OCI-LY1 (cell line): ENCODE results near the gene PLXNB3.
"Not testable (repeated sequence)": the region's sequence is repeated elsewhere in the genome, so short reads cannot be mapped to it uniquely, and the experiment has no call there.

Experiments used
- H2AFZ ChIP-seq: fragments of 200-600 bp; sonication (generic), shearing (Covaris generic); 2 replicates; pipeline ENCODE4 v1.6.0; 2014; ENCODE audit warnings: antibody characterized with exemption, mild to moderate bottlenecking, low read length
- H3F3A ChIP-seq: fragments of 200-600 bp; sonication (generic), shearing (Covaris generic); 2 replicates; pipeline ENCODE4 v1.6.0; 2014; ENCODE audit warnings: mild to moderate bottlenecking, antibody characterized with exemption, low read length, moderate library complexity; ENCODE audit not compliant: insufficient read depth
- H3K27ac ChIP-seq: fragments of 200-600 bp; sonication (generic); 2 replicates; pipeline ENCODE4 v1.5.1; 2014; ENCODE audit warnings: low read length, mixed run types, mild to moderate bottlenecking, low read depth; ENCODE audit not compliant: poor library complexity, severe bottlenecking
- H3K27me3 ChIP-seq: fragments of 200-600 bp; sonication (generic); 2 replicates; pipeline ENCODE4 v1.6.0; 2014; ENCODE audit warnings: antibody characterized with exemption, mild to moderate bottlenecking, low read length, moderate library complexity; ENCODE audit not compliant: insufficient read depth
- H3K36me3 ChIP-seq: fragments of 200-600 bp; sonication (generic); 2 replicates; pipeline ENCODE4 v1.6.1; 2014; ENCODE audit warnings: mild to moderate bottlenecking, antibody characterized with exemption, low read length, moderate library complexity, mixed read lengths; ENCODE audit not compliant: insufficient read depth
- H3K4me1 ChIP-seq: fragments of 200-600 bp; sonication (generic); 2 replicates; pipeline ENCODE4 v1.5.1; 2014; ENCODE audit warnings: mild to moderate bottlenecking, low read length, moderate library complexity; ENCODE audit not compliant: insufficient read depth, severe bottlenecking
- H3K4me2 ChIP-seq: fragments of 200-600 bp; sonication (generic), shearing (Covaris generic); 2 replicates; pipeline ENCODE4 v1.6.1; 2014; ENCODE audit warnings: low read length
- H3K4me3 ChIP-seq: fragments of 200-600 bp; sonication (generic); 2 replicates; pipeline ENCODE4 v1.5.1; 2014; ENCODE audit warnings: low read length, low read depth, mild to moderate bottlenecking, mixed read lengths; ENCODE audit not compliant: poor library complexity, severe bottlenecking
- H3K79me2 ChIP-seq: fragments of 200-600 bp; shearing (Covaris generic); 2 replicates; pipeline ENCODE4 v1.6.1; 2016; ENCODE audit warnings: mixed run types, low read length, mixed read lengths; ENCODE audit not compliant: insufficient read depth
- H3K9ac ChIP-seq: fragments of 200-600 bp; sonication (generic), shearing (Covaris generic); 2 replicates; pipeline ENCODE4 v1.6.1; 2014; ENCODE audit warnings: mild to moderate bottlenecking, low read length, mixed read lengths
- H3K9me2 ChIP-seq: fragments of 200-600 bp; sonication (generic), shearing (Covaris generic); 2 replicates; pipeline ENCODE4 v1.6.1; 2014; ENCODE audit warnings: low read depth, mild to moderate bottlenecking, low read length, mixed read lengths
- H3K9me3 ChIP-seq: fragments of 200-600 bp; shearing (Covaris generic); 2 replicates; pipeline ENCODE4 v1.6.1; 2014; ENCODE audit warnings: low read length, mixed read lengths
- H4K20me1 ChIP-seq: fragments of 200-600 bp; sonication (generic), shearing (Covaris generic); 2 replicates; pipeline ENCODE4 v1.6.0; 2016; ENCODE audit warnings: mild to moderate bottlenecking, low read length; ENCODE audit not compliant: insufficient read depth
- EZH2 ChIP-seq: fragments of 200-600 bp; sonication (generic), shearing (Covaris generic); IDR thresholded peaks from 2 replicates; pipeline ENCODE4 v1.8.0; 2017; ENCODE audit warnings: borderline replicate concordance, mixed run types, mild to moderate bottlenecking, antibody characterized with exemption, low read length, moderate library complexity, mixed read lengths
- TF ChIP-seq, protein P1 (sequence below): fragments of 200-600 bp; sonication (generic), shearing (Covaris generic); IDR thresholded peaks from 2 replicates; pipeline ENCODE4 v1.5.1; 2017; ENCODE audit warnings: mild to moderate bottlenecking, antibody characterized with exemption, low read length, moderate library complexity, mixed read lengths

Gene PLXNB3

DNA sequence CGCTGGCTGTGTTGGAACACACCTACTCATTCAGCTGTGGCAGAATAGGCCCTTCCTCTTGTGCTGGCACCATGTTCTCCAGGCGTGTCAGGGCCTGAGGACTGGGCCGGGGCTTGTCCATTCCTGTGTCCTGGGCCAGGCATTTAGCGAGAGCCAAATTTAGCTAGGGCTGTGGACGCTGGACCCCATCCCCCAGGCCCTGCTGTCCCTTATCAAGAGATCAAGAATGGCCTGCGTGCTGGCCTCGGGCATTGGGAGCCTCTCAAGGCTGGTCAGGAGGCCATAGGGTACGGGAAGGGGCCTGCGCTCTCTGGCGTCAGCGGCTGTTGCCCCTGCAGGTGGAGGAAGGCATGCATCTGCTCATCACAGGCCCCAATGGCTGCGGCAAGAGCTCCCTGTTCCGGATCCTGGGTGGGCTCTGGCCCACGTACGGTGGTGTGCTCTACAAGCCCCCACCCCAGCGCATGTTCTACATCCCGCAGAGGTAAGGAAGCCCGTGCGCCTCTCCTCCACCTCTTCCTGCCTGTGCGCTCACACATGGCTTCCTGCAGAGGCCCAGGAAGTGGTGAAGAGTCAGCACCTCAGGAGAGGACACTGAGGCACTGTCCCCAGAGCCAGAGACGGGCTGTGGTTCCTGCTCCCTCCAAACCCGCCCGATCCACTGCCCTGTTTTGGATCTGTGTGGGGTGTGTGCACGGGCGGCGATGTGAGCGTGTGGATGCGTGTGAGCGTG lies 24.1 kb upstream of the PLXNB3 start:
- no peak overlapping the region for H2AFZ ChIP-seq
- no peaks in the 10 kb centered on the region for H3K9me3 ChIP-seq
- H3K27me3 ChIP-seq: no peaks in the 10 kb centered on the region
- no peaks in the 10 kb centered on the region for H3K9me2 ChIP-seq
- no peak overlapping the region for H3K27ac ChIP-seq
- H4K20me1 ChIP-seq: no peaks in the 10 kb centered on the region
- H3K4me2 ChIP-seq: no peak overlapping the region
- no peaks in the 10 kb centered on the region for H3K79me2 ChIP-seq
- TF ChIP-seq, protein P1, sequence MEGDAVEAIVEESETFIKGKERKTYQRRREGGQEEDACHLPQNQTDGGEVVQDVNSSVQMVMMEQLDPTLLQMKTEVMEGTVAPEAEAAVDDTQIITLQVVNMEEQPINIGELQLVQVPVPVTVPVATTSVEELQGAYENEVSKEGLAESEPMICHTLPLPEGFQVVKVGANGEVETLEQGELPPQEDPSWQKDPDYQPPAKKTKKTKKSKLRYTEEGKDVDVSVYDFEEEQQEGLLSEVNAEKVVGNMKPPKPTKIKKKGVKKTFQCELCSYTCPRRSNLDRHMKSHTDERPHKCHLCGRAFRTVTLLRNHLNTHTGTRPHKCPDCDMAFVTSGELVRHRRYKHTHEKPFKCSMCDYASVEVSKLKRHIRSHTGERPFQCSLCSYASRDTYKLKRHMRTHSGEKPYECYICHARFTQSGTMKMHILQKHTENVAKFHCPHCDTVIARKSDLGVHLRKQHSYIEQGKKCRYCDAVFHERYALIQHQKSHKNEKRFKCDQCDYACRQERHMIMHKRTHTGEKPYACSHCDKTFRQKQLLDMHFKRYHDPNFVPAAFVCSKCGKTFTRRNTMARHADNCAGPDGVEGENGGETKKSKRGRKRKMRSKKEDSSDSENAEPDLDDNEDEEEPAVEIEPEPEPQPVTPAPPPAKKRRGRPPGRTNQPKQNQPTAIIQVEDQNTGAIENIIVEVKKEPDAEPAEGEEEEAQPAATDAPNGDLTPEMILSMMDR: no peak
- TF ChIP-seq EZH2: no peak
- H3K4me3 ChIP-seq: no peak overlapping the region
- H3K9ac ChIP-seq: no peak overlapping the region
- H3K4me1 ChIP-seq: no peaks in the 10 kb centered on the region
- H3F3A ChIP-seq: no peaks in the 10 kb centered on the region
- no peaks in the 10 kb centered on the region for H3K36me3 ChIP-seq

DNA sequence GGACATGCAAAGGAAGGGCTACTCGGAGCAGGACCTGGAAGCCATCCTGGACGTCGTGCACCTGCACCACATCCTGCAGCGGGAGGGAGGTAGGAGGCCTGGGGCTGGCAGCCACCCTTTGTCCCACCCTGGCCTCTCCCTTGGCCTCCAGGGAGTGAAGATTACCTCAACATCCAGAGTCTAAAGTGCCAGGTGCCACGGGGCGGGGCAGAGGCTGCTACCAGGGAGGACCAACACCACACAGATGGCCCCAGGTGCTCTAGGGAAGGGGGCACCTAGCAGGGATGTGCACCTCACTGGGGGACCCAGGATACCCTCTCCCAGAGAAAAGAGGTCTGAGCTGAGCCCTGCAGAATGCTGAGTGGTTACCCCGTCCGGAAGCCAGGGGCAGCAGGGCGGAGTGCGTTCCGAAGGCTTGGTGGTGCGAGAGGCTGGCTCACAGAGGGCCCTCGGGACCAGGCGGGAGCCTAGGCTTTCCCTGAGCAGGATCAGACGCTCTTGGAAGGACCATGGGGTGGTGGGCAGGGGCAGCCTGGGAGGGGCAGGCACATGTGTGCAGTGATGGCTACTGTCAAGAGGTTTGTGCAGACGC lies 23.3 kb upstream of the PLXNB3 start:
- Histone ChIP-seq H2AFZ (no peak overlapping the region), H3F3A (no peaks in the 10 kb centered on the region), H3K4me1 (no peaks in the 10 kb centered on the region), H4K20me1 (no peaks in the 10 kb centered on the region), H3K9ac (no peak overlapping the region), H3K9me3 (no peaks in the 10 kb centered on the region), H3K79me2 (no peaks in the 10 kb centered on the region), H3K27me3 (no peaks in the 10 kb centered on the region), H3K4me2 (no peak overlapping the region), H3K27ac (no peak overlapping the region), H3K36me3 (no peaks in the 10 kb centered on the region), H3K9me2 (no peaks in the 10 kb centered on the region), H3K4me3 (no peak overlapping the region)
- TF ChIP-seq, protein P1: no peak
- TF ChIP-seq EZH2: no peak

DNA sequence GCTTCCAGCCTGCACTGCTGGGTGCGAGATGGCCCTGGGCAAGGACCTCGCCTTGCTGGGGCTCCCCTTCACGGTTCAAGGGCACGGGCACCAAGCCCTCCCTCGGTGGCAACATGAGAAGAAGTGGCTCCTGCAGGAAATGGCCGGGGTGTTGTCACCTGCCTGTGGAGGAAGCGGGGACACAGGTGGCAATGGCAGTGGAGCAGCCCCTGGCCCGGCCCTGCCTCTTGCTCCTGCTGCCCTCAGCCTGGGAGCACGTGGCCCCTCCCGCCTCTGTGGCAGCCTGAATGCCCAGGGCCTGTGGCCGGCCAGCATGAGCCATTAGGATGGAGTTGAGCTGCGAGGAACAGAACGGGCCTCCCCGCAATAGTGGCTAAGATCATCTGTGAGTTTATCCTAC lies 22.6 kb upstream of the PLXNB3 start:
- no peaks in the 10 kb centered on the region for H3K9me3 ChIP-seq
- no peaks in the 10 kb centered on the region for H3K9me2 ChIP-seq
- H3K9ac ChIP-seq: no peak overlapping the region
- H3F3A ChIP-seq: no peaks in the 10 kb centered on the region
- no peak overlapping the region for H3K4me3 ChIP-seq
- H3K79me2 ChIP-seq: no peaks in the 10 kb centered on the region
- TF ChIP-seq, protein P1: no peak
- no peak for TF ChIP-seq EZH2
- no peaks in the 10 kb centered on the region for H3K36me3 ChIP-seq
- no peak overlapping the region for H3K4me2 ChIP-seq
- no peaks in the 10 kb centered on the region for H3K27me3 ChIP-seq
- H2AFZ ChIP-seq: no peak overlapping the region
- H3K4me1 ChIP-seq: no peaks in the 10 kb centered on the region
- no peaks in the 10 kb centered on the region for H4K20me1 ChIP-seq
- H3K27ac ChIP-seq: no peak overlapping the region

DNA sequence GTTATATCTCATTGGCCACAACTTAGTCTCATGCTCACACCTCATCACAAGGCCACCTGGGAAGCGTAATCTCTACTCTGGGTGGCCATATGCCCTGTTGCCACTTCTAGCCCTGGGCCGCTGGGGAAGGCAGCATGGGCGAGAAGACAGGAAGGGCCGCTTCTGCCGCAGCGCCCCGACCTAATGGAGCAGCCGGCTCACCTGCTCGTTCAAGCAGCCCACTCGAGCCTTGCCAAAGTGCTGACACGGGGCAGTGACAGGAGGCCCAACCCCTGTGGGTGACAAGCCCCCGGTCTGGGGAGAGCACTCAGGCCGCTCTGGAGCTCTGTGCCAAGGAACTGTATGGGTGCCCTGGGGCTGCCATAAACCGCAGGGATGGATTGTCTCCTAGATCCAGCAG lies 21.9 kb upstream of the PLXNB3 start:
- not testable (repeated sequence) for H3K4me3 ChIP-seq, H4K20me1 ChIP-seq, H3K79me2 ChIP-seq, H3K9me2 ChIP-seq, H3F3A ChIP-seq, H3K9me3 ChIP-seq, H2AFZ ChIP-seq, H3K4me2 ChIP-seq, H3K4me1 ChIP-seq, H3K36me3 ChIP-seq, H3K27me3 ChIP-seq, H3K27ac ChIP-seq, H3K9ac ChIP-seq

DNA sequence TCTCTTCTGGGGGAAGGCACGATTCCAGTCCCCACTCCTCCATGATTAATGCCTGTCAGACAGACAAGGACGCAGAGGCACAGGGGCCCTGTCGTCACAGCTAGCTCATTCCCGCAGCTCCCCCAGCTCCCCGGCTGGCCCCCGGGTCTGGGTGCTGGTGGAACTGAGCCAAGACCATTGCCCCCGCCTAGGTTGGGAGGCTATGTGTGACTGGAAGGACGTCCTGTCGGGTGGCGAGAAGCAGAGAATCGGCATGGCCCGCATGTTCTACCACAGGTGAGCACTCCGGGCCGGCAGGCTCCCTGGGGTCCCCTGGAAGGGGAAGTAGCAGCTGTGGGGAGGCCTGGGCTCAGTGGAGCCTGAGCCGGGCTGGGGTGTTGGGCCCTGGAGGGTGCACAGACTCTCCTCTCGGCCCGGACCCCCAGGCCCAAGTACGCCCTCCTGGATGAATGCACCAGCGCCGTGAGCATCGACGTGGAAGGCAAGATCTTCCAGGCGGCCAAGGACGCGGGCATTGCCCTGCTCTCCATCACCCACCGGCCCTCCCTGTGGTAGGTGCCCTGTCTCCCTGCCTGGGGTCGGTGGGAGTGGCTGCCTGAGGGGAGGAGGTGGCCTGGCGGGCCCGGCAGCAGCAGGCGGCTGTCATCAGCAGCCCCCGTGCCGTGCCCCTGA lies 21.1 kb upstream of the PLXNB3 start:
- not testable (repeated sequence) for H3K9me3 ChIP-seq, H3K27me3 ChIP-seq, H3K4me3 ChIP-seq, H3K36me3 ChIP-seq, H3K4me1 ChIP-seq, H3K27ac ChIP-seq, H4K20me1 ChIP-seq, H3K79me2 ChIP-seq, H3K4me2 ChIP-seq, H3K9me2 ChIP-seq, H3K9ac ChIP-seq, H3F3A ChIP-seq, H2AFZ ChIP-seq
